HepG2 (cell line): ENCODE measurements around the gene ELMOD3. TPM values are rescaled to one million over a fixed set of nuclear protein-coding genes. Genes with fewer than 3 reads are reported as not detected.

Source experiments
- DR1 ChIP-seq: sonication (generic); formaldehyde crosslinking; IDR thresholded peaks from 2 replicates; pipeline ENCODE4 v1.8.0; 2021; ENCODE audit warnings: mild to moderate bottlenecking, missing genetic modification reagents, inconsistent platforms
- FOSL2 ChIP-seq: sonication (generic); formaldehyde crosslinking; IDR thresholded peaks from 2 replicates; pipeline ENCODE4 v1.4.0; 2020; ENCODE audit warnings: missing genetic modification reagents
- GFI1 ChIP-seq: sonication (generic); formaldehyde crosslinking; IDR thresholded peaks from 2 replicates; pipeline ENCODE4 v1.5.0; 2020; ENCODE audit warnings: missing genetic modification reagents, mild to moderate bottlenecking, borderline replicate concordance
- HINFP ChIP-seq: sonication (generic); formaldehyde crosslinking; IDR thresholded peaks from 2 replicates; pipeline ENCODE4 v1.4.0; 2020; ENCODE audit warnings: low read depth, mild to moderate bottlenecking, missing genetic modification reagents
- IKZF4 ChIP-seq: sonication (generic); formaldehyde crosslinking; IDR thresholded peaks from 2 replicates; pipeline ENCODE4 v1.5.1; 2020; ENCODE audit warnings: borderline replicate concordance, mild to moderate bottlenecking, low read depth, missing genetic modification reagents; ENCODE audit errors: not compliant biosample characterization
- KMT2A ChIP-seq: sonication (generic); formaldehyde crosslinking; IDR thresholded peaks from 2 replicates; pipeline ENCODE4 v1.4.0; 2020; ENCODE audit warnings: missing genetic modification reagents
- MED8 ChIP-seq: sonication (generic); formaldehyde crosslinking; IDR thresholded peaks from 2 replicates; pipeline ENCODE4 v1.8.1; 2023; ENCODE audit warnings: mild to moderate bottlenecking, missing genetic modification reagents; ENCODE audit not compliant: insufficient replicate concordance
- NR0B2 ChIP-seq: sonication (generic); formaldehyde crosslinking; IDR thresholded peaks from 2 replicates; pipeline ENCODE4 v1.4.0; 2020; ENCODE audit warnings: mild to moderate bottlenecking, missing genetic modification reagents
- PAX8 ChIP-seq: sonication (generic); formaldehyde crosslinking; IDR thresholded peaks from 2 replicates; pipeline ENCODE4 v1.8.0; 2022; ENCODE audit warnings: mild to moderate bottlenecking, missing genetic modification reagents, borderline replicate concordance
- PBX3 ChIP-seq: sonication (generic); formaldehyde crosslinking; IDR thresholded peaks from 2 replicates; pipeline ENCODE4 v1.8.1; 2023; ENCODE audit warnings: missing genetic modification reagents, inconsistent platforms, borderline replicate concordance
- PHF20 ChIP-seq: sonication (generic); formaldehyde crosslinking; IDR thresholded peaks from 2 replicates; pipeline ENCODE4 v1.5.0; 2020; ENCODE audit warnings: mild to moderate bottlenecking, missing genetic modification reagents
- TAF15 ChIP-seq: fragments of 200-400 bp; formaldehyde crosslinking; IDR thresholded peaks from one replicate; pipeline ENCODE4 v1.6.1; 2018; ENCODE audit warnings: mild to moderate bottlenecking, low read depth, low read length; ENCODE audit not compliant: poor library complexity, severe bottlenecking
- TBX3 ChIP-seq: fragments of 450-650 bp; IDR thresholded peaks from 2 replicates; pipeline ENCODE4 v1.6.1; 2017; ENCODE audit warnings: antibody characterized with exemption, mild to moderate bottlenecking, inconsistent platforms, borderline replicate concordance
- ZBTB38 ChIP-seq: sonication (generic); formaldehyde crosslinking; IDR thresholded peaks from 2 replicates; pipeline ENCODE4 v1.5.1; 2020; ENCODE audit warnings: mild to moderate bottlenecking, missing genetic modification reagents
- ZNF17 ChIP-seq: sonication (generic); formaldehyde crosslinking; IDR thresholded peaks from 2 replicates; pipeline ENCODE4 v1.5.0; 2020; ENCODE audit warnings: mild to moderate bottlenecking, missing genetic modification reagents
- ZNF3 ChIP-seq: IDR thresholded peaks from 2 replicates; pipeline ENCODE4 v1.7.0; 2017; ENCODE audit warnings: inconsistent platforms
- ZNF350 ChIP-seq: sonication (generic); formaldehyde crosslinking; IDR thresholded peaks from 2 replicates; pipeline ENCODE4 v1.4.0; 2020; ENCODE audit warnings: mild to moderate bottlenecking, low read depth, missing genetic modification reagents, borderline replicate concordance
- ZUFSP ChIP-seq: sonication (generic); formaldehyde crosslinking; IDR thresholded peaks from 2 replicates; pipeline ENCODE4 v1.9.0; 2021; ENCODE audit warnings: missing genetic modification reagents, mild to moderate bottlenecking, borderline replicate concordance
- polyA plus RNA-seq, 8 experiments: library from polyadenylated mRNA; depleted of rRNA in 3 of 8; stranded (reverse) in 7 of 8; unstranded in 1 of 8; fragments of >200 nt; fragmentation: Illumina TruSeq in 4 of 8; extraction: Trizol in 4 of 8; gene quantifications; 2 replicates each; pipeline versions ENCODE4 v1.2.1 to v1.2.3, GENCODE V29; 2011 to 2016; ENCODE audit warnings: low read depth in 4 of 8, missing spikeins in 1 of 8, mixed read lengths in 1 of 8; ENCODE audit not compliant: insufficient read depth in 1 of 8
- total RNA-seq, 5 experiments: library from RNA; depleted of rRNA; stranded (reverse); fragments of >200 nt; fragmentation: Illumina TruSeq; extraction: Trizol; gene quantifications; 2 replicates each; pipeline ENCODE4 v1.2.3, GENCODE V29; 2016; ENCODE audit warnings: low read depth in 1 of 5
- TF ChIP-seq, protein P1 (sequence below): IDR thresholded peaks from 2 replicates; pipeline ENCODE4 v1.6.1; 2016
- TF ChIP-seq, protein P2 (sequence below): sonication (generic); formaldehyde crosslinking; IDR thresholded peaks from 2 replicates; pipeline ENCODE4 v1.4.0; 2020; ENCODE audit warnings: mild to moderate bottlenecking, missing genetic modification reagents

ELMOD3 gene
- total and polyA plus RNA-seq, 2 of the 13 experiments (the other 11 are each of a cell fraction or from before 2014, with no cell fraction given) = 13.3 to 19.5 TPM

DNA sequence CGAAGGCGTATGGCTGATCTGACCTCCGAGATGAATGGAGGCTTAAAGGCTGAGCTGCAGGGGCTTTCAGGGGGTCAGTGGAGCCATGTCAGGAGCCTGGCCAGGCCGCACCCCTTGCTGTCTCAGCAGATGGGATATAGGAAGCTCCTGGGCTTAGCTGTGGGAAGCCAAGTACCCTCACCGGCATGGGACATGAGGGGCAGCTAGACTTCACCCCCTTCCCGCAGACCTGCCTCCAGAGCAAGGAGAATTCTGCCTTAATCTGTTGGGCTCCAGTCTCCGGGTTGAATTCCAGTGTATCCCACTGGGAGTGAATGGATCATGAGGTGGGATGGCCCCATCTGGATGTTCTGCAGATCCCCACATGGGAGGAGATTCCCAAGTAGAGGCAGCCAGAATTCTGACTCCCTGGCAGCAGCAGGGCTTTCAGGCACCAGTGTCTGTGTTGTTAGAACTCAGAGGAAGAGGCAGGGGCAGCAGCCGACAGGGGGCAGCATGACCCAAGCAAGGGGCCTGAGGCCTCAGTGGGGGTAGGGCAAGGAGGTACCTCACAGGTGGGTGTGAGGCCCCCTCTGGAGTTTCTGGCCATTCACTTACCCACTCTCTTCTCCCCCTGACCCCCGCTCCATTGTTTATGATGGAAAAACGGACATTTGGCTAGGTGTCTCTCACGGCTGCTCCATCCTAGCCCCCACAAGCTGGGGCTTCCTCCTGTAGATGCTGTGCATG lies 36.5 kb downstream of the ELMOD3 start (continued):
- TF ChIP-seq ZBTB38 (CRISPR knock-in tag) = no peak
- no peak for TF ChIP-seq PBX3 (CRISPR knock-in tag)
- TF ChIP-seq ZNF17 (CRISPR knock-in tag) = no peak
- no peak for TF ChIP-seq IKZF4 (CRISPR knock-in tag)
- 0 out of 2 replicates have a peak, but pooled peaks have one; percentile 57 for TF ChIP-seq PAX8 (CRISPR knock-in tag)
- no peak for TF ChIP-seq HINFP (CRISPR knock-in tag)
- no peak for TF ChIP-seq ZUFSP (CRISPR knock-in tag)
- TF ChIP-seq DR1 (CRISPR knock-in tag) = no peak
- TF ChIP-seq, protein P1, sequence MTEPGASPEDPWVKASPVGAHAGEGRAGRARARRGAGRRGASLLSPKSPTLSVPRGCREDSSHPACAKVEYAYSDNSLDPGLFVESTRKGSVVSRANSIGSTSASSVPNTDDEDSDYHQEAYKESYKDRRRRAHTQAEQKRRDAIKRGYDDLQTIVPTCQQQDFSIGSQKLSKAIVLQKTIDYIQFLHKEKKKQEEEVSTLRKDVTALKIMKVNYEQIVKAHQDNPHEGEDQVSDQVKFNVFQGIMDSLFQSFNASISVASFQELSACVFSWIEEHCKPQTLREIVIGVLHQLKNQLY (CRISPR knock-in tag) = no peak
- no peak for TF ChIP-seq MED8 (CRISPR knock-in tag)
- TF ChIP-seq GFI1 = no peak
- TF ChIP-seq, protein P2, sequence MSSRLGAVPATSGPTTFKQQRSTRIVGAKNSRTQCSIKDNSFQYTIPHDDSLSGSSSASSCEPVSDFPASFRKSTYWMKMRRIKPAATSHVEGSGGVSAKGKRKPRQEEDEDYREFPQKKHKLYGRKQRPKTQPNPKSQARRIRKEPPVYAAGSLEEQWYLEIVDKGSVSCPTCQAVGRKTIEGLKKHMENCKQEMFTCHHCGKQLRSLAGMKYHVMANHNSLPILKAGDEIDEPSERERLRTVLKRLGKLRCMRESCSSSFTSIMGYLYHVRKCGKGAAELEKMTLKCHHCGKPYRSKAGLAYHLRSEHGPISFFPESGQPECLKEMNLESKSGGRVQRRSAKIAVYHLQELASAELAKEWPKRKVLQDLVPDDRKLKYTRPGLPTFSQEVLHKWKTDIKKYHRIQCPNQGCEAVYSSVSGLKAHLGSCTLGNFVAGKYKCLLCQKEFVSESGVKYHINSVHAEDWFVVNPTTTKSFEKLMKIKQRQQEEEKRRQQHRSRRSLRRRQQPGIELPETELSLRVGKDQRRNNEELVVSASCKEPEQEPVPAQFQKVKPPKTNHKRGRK = no peak
- no peak for TF ChIP-seq TBX3
- no peak for TF ChIP-seq NR0B2 (CRISPR knock-in tag)
- TF ChIP-seq ZNF3 = no peak
- no peak; the same call in 1 of the 2 replicates for TF ChIP-seq ZNF350 (CRISPR knock-in tag)
- no peak for TF ChIP-seq TAF15
- TF ChIP-seq PHF20 (CRISPR knock-in tag) = no peak
- TF ChIP-seq KMT2A (CRISPR knock-in tag) = no peak
- peak; percentile 49 for TF ChIP-seq FOSL2 (CRISPR knock-in tag)
